ENCODE measurements around the gene CLRN3.

Gene CLRN3

DNA sequence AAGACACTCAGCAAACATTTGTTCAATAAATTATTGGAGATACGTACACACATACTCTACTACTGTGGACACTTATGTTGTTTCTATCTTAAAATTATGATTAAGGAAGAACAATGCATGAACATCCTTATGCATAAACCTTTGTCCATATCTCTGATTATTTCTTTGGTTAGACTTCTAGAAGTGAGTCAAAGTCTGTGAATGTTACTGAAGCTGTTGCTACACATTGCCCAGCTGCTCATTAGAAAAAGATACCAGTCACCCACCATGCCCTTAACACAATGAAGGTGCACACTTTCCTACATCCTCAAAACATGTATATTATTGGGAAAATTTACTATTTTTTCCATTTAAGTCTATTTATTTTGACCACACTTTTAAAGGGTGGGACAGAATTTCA, 1.4 kb upstream of the CLRN3 start:
- no peak for DNase-seq

DNA sequence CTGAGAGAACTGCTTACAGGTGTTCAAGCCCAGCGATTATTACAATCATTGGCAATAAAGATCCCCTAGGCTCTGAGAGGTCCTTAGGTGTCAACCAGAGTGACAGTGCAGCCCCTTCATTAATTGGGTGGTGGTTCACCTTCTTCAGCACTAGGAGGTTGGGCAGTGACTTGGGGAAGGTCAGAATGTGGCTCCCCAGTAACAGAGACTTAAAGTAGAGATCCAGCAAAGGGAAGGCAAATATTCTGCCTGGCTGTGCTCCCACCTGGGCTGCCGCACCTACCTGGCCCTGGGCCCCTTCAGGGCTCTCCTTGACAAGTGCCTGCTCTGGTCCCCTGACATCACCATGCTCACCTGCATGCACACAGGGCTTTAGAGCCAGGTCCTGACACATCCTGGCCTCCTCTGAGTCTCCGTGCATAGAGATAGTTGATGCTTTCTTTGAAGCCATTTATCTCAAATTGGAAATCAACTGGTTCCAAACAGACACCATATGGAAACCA, 1.9 kb downstream of the CLRN3 start:
- DNase-seq, result no peak

DNA sequence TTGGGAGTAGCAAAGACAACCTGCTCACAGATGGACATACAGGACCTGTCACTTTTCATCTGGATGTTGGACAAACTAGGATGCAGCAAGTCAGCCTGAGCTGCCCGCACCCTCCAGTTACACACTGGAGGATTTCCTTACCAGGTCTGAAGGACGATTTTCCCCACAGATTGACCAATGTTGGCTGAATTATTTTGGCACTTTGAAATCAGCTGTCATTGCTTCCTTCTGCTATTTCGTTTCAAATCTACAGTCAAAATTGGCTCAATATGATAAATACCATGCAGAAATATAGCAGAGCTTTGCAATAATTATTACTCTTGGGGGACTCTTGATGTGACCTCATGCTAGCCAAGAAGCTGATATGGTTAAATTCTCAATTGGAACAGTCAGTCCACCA, 2.5 kb downstream of the CLRN3 start:
- no peak for DNase-seq

DNA sequence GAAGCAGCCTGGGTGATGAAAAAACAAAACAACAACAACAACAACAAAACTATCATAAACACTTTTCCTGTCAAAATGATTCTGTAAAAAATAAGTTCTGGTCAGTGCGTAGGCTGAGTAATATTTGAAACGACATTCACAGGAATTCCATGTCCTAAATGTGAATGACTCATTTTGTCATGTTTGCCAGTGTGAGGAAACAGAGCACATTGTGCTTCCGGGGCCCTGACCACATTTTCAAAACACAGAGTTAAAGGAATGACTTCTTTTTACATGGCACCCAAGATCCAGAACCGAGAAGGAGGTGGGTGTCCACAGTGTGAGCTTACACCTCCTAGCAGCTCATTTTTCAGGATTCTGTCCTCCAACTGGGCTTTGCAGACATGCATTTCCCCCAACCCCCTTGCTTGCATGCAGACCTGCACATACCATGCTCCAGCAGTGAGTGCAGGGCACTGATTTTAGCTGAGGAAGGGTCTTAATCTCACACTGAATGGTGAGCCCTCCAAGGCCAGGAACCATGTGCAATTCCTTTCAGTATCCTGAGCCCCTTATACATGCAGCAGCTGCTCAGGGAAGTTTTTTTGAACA, 3.0 kb downstream of the CLRN3 start:
- DNase-seq, result no peak

DNA sequence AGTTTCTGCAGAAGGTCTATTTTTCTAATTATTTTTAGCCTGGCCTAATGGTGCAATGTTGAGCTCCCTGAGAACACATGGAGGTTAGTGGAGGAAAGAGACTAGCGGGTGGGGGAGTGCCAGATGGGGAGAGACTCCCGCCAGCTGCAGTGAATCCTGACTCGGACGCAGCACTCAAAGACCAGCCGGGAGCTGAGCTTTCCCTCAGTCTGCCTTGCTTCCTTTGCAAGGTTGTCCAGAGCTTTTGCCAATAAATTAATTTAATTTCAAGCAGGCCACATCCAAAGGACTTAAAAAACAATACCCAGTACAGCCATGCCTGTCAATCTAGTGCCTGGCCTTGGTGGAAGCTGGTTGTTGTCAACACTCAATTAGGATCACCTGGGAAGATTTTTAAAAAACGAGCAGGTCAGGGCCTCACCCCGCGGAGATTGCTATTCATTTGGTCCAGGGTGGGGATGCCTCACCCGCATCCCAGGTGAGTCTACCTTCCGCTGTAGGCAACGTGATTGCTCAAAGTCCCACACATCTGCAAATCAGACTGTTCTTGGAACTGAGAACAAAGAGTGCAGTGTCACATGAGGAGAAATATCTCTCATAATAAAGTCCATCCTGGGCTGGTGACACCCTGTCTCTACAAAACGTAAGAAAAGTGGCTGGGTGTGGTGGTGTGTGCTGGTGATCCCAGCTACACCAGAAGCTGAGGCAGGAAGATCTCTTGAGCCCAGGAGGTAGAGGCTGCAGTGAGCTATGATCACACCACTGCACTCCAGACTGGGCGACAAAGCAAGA, 4.0 kb downstream of the CLRN3 start:
- no peak for DNase-seq

DNA sequence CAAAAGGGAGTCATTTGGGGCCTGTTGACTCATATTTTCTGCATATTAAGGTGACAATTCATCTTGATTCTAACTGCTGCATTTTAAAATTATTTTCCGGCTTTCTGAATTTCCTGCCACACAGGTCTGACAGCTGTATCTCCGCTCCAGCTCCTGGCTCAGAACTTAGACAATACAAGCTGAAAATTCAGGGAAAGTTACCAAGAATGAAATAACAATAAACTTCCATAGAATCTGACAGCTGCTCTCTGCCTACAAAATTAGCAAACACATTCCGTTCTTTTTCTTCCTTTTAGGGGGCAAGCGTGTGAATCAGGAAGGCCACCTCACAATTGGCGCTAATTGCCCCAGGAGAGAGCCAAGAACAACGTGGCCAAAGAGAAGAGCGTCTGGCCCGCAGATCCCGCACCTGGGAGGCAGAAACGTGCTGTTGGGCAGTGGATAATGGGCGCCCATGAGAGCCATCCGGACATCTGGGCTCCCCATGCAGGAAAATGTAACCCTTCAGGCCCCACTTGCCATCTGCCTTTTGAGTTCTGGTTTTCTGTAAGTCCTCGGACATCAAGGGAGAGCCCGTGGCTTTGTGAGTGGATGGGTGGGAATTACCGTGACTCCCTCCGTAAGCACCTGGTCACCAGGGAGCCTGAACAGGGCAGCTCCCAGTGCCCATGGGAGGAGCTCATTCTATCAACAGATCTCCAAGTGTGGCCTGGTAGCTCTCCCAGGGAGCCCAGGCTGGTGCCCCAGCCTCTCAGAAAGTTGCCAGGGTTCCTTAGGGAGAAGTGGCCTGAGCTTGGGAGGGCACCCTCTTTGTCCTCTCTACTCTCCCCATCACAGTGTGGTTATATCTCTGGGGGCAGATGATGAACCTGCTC, 5.0 kb downstream of the CLRN3 start:
- no peak for DNase-seq

DNA sequence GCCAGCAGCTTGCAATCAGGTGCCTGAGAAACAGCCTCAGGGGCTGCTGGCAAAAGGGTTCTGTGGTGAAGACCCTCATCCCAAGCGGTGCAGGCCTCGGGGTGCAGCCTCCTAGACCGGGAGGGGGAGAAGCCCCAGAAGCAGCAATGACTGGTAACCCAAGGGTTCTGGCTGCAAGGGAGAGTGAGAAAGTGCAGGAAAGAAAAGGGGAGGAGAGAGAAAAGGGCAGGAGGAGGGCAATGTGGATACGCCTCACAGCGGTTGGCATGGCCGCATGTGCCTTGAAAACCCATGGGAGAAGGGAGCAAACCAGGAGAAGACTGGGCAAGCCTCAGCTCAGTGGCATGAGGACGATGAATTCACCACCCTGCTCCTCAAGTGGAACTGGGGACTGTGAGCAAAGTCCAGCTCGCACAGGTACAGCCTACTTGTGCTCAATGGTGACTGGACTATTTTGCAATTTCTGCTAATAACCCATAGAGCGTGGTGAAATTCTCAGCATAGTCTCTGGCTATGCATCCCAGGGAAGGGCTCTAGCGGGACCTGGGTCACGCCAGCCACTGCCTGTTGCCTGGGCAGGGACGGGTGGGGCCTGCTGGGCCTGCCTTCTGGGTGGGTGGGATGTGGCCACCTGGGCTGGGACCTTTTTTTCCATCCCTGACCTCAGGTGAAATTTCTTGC, 6.2 kb downstream of the CLRN3 start:
- no peak for DNase-seq

DNA sequence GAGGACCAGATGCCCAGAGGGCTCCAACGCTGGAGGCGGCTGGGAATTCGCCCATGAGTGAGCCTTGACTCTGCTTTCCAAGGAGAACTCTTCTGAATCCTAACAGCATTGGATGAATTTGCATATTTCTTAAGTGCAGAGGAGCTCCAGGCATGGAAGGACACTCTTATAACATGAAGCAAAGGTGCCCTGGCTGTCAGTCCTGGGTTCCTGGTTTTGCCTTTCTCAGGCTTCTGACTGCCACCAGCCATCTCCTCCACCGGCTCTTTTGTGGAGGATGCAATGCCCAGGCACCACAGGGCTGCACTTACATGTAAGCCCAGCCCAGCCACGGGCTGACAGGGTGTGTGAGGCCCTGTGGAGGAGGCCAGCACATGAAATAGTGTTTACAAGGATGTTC, 8.2 kb downstream of the CLRN3 start:
- DNase-seq, result no peak

DNA sequence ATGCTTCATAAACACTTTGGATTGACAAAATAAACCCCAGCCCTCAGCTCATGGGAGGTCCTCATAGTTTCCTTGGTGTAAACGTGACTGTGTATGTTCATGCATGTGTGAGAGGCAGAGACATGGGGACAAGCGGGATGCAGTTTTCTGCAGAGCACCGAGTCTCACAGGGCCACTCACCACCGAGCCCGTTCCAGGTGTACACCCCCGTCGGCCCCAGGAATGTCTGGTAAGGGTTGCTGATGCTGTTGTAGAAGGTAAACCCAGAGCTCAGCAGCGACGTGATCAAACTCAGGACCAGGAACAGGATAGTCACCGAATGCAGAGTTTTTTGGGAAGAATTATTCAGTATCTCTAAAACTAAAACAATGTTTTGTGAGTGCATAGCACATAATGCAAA, 9.2 kb downstream of the CLRN3 start:
- no peak for DNase-seq

DNA sequence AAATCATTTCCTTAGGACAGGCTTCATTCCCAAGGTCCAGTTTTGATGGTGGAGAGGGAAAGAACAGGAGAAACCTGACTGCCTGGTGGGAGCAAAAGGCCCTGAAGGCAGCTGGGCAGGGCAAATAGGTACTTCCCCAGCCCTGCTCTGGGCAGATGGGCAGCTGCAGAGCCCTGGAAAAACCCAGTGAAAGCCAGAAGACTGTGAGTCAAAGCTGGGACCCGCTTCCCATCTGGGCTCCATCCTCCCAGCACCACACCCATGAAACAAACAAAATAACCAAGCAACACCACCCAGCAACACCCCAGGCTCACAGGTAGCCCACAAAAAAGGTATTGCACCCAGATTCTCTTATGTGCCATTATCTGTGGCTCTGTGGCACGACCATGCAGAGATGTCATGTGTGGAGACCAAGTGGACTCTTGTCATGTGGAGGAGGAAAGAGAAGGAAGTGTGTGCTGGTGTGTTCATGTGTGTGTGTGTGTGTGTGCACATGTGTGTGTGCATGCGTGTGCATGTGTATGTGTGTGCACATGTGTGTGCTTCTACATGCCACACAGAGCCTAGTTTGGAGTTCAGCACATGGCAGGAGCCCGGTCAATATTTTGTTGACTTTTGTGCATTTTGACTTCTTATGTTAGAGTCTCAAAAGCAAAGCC, 9.8 kb downstream of the CLRN3 start:
- DNase-seq, result no peak

DNA sequence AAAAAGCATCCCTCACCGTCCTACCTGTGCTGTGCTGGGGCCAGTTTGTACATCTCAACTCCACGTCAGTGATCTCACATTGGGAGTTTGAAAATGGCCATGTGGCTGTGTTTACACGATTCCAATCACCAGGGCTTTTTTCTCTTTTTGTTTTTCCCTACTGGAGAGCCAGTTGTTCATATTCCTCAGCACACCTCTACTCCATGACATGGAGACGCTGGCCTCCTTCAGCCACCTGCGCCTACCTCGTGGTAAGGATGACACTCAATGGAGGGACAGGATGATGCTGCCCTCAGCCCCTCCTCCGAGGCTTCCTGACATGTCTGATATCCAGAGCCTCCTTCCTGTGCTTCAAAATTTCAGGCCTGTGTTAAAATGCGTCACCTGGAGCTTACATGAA, 10.3 kb downstream of the CLRN3 start:
- no peak for DNase-seq

DNA sequence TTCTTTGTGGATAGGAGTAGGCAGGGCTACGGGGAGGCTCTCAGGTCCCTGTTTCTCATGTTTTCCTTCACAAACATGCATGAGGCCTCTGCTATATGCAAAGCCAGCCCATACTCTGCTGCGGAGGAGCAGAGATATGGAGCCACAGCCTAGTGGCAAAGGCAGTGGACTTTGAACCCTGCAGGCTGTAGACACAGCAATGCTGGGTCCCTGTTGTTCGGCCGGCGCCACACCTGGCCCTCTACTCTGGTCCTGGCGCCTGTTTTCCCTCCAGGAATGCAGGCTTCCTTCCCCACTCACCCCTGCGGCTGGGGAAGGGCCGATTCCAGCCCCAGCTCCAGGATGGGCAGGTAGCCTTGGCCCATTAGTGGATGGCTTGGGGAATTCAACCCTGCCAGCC, 11.5 kb downstream of the CLRN3 start:
- no peak for DNase-seq

DNA sequence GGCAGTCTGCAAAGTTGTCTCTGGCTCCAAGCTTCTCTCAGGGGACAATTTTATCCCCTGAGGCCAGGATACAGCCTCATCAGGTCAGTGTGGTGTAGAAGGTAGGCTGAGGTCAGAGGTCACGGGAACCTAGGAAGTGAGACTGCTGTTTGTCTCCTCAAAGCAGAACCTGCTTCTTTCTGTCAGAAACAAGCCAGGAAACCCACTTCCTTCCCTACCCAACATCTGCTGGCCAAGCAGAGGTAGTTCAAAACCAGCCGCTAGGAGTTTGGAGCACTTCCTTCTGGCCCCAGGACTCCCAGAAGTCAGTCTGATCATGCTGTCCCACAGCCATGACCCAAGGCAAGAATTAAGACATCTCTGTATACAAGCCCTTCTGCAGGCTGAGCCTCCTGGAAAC, 12.2 kb downstream of the CLRN3 start:
- DNase-seq, result no peak

DNA sequence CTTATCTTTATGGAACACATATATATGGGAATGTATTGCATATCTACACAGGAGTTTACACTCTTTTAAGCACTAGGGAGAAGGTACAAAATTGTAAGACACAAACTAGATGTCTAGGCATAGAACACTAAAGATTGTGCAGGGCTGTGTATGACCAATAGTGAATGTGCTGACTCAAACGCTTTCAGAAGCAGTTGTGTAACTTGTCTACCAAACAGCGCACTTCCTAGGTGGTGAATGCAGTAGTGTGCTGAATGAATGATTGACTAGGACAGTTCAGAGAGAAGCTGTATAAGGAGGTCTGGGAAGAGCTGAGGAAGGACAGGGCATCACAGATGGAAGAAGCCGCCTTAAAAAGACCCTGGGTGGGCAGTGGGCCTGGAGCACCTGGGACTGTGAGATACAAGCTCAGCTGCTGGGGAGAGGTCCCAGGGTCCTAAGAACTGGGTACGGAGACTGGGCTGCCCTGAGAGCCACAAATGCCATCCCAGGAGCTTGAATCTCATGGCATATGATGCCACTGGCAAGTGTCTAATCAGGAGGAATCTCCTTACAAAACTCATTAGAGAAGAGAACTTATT, 14.2 kb downstream of the CLRN3 start:
- no peak for DNase-seq

DNA sequence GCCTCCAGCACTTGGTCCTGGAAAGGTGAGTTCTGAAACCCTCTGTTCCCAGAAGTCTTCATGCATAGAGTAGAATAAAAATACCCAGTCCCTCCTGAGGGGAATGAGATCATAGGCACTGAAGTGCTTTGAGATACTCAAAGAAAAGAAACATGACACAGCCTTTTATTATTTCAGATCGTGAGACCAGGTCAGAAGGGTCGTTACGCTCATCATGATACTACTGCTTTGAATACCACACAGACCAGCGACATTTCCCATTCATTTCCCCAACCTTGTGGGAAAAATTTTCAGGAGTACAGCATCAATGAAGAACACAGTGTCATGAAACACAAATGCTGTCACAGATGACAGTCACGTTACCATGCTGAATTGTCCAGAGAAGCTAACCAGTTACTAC, 15.0 kb downstream of the CLRN3 start:
- DNase-seq, result no peak

DNA sequence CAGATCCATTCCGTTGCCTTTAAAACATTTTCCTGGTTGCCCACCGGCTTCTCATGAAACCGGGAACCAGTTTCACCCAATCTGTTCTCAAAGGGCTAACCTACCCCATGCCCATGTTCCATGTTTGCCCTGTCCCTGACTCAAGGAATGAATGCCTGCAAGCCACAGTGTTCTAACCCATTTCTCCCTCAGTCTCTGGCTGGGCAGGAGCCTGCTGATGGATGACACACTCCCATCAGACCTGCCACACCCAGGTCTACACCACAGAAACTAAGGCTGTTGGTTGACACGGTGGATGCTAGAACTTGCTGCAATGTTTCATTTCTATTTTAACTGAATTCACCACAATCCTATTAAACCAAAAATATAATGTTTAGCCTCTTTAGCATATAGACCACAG, 15.6 kb downstream of the CLRN3 start:
- no peak for DNase-seq

DNA sequence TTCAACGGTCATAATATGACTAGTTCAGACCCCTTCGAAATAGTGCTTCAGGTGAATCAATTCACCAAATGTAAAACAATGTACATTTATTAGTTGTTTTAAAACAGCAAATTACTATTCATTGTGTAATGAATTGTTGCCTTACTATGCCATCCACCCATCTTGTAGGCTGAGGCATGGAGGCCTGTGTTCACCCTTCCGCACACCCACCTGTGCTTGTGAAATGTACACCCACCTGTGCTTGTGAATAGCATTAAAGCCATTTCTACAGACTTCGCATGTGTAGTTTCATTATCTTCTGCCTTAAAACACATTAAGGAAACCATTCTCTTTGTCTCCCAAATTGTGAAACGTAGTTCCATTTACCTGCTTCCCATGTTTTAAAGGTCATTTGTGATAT, 16.8 kb downstream of the CLRN3 start:
- no peak for DNase-seq

DNA sequence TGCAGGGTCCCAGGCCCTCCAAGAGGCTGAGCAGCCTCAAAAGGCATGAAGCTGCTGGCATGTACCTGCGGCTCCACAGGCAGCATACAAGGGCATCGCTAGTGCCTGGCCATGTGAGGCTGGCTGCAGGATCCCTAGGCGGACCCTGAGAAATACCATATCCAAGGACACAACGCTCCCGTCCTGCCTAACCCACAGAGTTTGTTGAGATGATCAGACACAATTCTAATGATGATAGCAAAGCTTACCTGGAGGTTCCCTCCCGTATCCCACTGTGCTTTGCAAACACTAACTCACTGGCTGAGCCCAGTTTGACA, 17.3 kb downstream of the CLRN3 start:
- no peak for DNase-seq

DNA sequence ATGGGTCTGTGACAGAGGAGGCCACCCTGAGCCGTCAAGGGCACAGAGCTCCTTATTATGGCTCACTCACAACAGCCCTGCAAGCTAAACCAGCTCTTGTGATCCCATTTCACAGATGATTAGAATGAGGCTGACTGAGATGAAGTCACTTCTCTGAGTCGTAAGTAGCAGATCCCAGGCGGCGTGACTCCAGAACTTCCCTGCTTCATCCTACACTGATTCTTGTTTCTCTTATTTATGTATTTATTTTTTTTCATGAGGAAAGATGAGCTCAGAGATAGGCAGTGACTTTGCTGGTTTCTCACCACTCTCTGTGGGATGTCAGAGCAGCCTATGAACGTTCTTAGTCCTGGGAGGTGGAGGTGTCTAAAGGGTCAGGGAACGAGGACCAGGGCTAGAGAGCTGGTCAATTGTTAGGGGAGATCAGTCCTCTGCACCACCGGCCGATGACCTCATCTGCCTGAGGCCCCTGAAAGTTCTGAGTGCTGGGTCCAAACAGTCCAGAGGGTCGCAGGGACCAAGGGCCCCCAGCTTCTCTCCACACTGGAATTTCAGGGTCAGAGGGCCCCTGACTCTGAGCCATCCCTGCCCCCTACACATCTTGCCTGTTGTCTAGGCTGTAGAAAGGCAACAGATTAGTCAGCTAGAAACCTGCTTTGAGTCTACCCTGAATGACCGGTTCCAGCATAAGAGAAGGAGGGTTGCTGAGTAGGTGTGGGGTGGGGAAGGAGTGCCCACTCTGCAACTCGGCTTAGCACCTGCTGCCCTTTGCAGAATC, 17.9 kb downstream of the CLRN3 start:
- no peak for DNase-seq

DNA sequence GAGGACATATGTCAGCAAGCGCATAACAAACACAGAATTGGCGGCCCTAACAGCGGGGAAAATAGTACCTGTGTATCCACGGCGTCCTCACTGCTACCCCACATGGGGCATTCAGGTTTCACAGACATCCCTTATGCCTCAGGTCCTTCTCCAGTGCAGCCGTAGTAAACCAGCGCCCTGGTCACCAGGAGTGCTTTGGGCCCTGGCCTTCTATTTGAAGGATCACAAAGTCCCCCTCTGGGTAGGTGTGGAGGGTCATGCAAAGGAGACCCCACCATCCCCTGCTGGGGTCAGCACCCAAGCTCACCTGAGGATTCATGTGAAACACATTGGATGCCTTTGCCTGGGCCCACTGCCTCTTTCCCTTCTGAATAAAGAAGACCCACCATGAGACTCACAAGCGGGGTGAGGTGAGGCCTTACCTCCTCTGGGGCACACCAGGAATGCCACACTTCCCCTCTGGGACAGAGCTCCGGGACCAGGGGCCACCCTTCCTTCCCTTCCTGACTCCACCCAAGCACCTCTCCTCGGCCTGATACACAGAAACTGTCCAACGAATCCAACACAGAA, 18.8 kb downstream of the CLRN3 start:
- no peak for DNase-seq

DNA sequence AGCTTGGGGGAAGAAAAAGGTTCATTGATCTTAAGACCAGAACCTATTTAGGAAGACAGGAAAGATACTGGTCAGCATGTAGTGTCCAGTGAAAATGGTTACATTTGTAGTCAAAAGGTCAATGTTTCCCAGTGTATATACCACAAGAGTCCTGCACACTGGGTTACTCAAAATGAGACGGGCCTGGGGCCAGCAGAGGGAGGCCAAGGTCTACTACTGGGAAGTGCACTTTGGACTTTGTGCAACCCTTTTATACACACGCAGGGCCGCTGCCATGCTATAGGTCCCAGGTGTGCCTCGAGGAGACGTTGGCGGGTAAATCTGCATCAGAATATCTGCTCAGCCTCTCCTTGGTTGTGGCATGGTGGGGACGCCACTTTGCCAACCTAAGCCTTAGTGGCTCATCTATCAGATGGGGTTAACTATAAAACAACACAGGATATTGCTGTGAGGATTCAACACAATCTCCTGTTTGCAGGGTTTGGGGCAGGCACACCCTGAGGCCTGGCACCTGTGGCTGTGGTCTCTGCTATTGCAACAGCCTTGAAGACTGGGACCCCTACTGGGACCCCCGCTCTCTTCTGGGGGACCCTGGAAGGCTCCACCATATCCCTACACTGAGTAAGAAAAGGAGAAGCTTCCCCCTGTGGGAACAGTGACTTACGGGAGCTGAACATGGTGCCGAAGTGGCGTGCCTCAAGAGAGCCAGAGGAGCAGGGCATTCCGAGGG, 19.7 kb downstream of the CLRN3 start:
- no peak for DNase-seq

All from activated CD4-positive, alpha-beta T cell treated with anti-CD3 and anti-CD28 coated beads, Interleukin-2, amount 50 U/mL, for 1 hour (primary cell).